HG02938 (cell line): ENCODE results near the gene MYLK.
A peak's percentile ranks its signal among the peaks of the same experiment; 100 is the strongest.
"Not testable (repeated sequence)": the region's sequence is repeated elsewhere in the genome, so short reads cannot be mapped to it uniquely, and the experiment has no call there.

ENCODE experiments used
- ATAC-seq: cut with Tn5 transposase; IDR thresholded peaks from one replicate; pipeline ENCODE4 v1.9.1; 2021; ENCODE audit warnings: mild to moderate bottlenecking, moderate library complexity; ENCODE audit not compliant: unreplicated experiment

MYLK gene

DNA sequence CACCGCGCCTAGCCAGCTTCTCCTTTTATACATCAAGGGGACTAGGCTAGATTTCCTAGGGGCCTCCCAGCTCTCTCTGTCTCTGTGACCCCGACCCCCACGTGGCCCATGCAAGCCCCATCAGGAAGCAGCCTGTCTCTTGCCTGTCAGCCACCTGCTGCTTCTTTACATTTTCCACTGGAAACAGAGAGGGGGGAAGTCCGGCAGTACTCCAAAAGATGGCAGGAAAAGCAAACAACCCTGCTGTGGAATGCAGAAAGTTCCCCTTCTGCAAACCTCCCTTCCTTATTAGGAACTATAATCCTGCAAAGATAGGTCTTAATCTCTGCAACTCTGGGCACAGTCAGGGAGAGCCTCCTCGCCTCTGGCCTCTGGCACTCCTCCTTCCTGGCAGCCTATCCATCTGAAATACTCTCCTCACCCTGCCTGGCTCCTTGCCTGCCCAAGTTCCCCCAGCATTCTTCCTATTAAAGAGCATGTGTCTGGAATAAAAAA is 251.9 kb downstream of the MYLK start:
- ATAC-seq, result no peak

DNA sequence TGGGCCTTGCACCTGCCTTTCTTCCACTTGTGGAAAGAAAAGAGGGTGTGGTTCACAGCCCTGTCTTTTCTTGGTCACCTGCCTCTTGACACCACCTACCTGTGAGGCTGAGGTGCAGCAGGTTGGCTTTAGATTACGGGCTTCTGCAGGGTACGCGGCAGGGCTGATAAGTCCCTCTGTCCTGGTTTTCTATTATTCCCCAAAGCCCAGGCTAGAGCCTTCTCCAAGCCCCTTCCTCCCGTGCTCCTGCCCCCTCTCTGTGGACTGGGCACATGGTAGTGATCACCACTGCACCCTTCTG is 254.4 kb downstream of the MYLK start:
- no peak for ATAC-seq

DNA sequence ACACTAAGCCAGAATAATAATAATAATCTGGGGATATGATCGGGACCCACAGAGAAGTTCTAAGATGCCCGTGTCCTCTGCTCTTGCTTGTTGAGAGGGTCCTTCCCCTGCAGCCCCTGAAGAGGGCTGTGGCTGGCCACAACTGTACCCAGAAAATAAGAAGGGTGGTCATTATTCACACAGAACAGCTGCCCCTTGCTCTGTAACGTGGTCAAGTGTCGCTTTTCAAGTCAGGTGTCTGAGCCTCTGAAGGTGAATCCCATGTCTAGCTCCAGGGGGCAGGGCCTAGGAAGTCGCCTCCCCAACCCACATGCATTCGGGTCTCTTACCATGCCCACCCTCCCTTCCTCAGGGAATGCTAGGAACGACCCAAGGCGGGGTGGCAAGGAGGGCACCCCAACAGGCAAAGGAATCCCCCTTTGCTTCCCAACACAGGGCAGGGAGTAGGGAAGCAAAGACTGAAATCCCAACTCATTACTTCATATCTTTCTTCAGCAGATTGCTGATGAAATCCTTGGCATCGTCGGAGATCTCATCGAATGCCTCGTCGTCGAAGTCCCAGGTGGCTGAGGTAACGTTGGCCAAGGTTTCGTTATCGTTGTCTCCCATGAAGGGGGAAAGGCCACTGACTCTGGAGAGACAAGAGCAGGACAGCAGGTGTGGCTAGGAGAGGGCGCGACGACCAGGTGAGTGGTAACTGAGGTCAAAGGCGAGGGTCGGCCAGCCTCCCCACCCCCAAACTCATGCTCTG is 255.0 kb downstream of the MYLK start:
- ATAC-seq, result no peak

DNA sequence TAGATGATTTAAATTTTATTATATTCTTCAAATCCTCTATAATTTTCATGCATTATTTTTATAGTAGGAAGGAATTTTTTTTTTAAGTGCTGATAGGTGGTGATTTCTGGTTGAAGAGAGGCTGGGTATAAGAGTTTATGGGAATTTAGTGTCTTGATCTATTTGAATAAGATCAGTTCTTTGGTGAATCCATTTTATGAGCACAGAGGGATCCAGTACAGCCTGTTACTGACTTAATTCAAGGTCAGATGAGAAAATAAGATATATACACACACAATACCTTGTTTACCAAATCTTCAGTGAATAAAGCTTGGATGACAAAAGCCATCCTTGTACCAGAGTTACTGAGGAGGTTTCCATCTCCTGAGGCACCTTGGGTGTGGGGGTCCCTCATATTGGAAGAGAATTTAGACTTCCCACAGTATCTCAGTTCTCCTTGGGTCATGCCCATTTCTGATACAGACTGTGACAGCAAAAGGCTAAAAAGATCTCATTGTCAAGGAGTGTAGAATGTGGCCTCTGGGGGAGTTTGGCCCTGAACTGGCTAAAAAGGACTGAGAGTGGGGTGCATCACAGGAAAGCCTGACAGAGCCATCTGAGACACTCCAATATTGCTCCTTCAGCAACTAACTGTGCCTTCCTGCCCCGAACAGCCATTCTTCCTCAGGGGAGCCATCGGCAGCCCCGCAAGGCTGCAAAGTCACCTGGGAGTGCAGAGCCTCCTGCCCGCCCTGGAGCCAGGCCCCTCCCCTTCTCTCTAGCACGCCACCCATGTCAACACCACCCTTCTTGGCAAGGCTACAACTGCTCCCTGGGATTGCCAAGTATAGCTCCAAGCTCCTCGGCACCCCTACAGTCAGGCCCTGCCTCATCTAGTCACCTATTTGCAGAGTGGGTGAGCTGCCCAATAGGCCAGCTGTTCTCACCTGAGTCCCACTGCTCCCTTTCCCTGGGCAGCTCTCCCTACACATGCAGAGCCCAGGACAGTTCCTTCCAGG is 256.2 kb downstream of the MYLK start:
- no peak for ATAC-seq

DNA sequence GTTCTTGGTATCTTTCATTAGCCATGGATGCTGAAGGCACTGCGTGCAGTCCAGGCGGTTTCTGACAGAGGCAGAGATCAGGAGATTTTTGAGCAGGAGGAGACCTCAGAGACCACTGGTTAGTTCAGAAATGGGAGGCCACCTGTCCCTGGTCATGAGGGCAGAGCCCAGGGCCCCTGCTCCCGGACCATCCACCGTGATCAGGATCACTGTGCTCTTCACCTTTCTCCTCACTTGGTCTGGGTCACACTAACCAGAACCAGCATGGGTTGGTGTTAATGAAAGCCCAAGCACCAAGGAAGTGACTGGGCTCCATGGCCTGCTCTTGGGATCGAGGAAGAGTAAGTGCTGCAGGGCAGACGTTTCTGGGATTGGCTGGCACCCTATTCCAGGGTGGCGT is 257.3 kb downstream of the MYLK start:
- ATAC-seq, result no peak

- ATAC-seq, result no peak
Observed at GRCh38 chr3:123624302-123624701, 259.8 kb downstream of the MYLK start.

GRCh38 chr3:123623346-123623880 is 260.7 kb downstream of the MYLK start:
- ATAC-seq, result no peak

- ATAC-seq, result no peak
Observed at GRCh38 chr3:123622766-123623165, 261.4 kb downstream of the MYLK start.

GRCh38 chr3:123621850-123622189 is 262.3 kb downstream of the MYLK start:
- no peak for ATAC-seq

- no peak for ATAC-seq
Observed at GRCh38 chr3:123621186-123621849, 262.8 kb downstream of the MYLK start.

DNA sequence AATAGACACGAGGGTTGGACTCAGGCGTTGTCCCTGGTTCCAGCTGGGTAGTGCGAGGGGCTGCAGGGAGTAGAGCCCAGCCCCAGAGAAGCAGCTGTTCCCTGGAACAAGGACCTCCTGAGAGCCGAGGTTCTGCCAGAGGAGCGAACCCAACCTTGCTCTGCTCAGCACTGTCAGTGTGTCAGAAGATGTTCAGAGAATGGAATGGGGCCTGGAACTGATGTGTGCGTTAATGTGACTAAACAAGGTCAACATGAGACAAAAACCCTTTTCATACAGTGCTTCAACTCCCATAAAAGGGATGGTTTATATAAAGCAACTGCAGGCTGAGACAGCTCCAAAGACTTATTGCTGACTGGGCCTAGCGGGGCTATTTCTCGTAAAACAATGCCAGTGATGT is 263.8 kb downstream of the MYLK start:
- no peak for ATAC-seq

DNA sequence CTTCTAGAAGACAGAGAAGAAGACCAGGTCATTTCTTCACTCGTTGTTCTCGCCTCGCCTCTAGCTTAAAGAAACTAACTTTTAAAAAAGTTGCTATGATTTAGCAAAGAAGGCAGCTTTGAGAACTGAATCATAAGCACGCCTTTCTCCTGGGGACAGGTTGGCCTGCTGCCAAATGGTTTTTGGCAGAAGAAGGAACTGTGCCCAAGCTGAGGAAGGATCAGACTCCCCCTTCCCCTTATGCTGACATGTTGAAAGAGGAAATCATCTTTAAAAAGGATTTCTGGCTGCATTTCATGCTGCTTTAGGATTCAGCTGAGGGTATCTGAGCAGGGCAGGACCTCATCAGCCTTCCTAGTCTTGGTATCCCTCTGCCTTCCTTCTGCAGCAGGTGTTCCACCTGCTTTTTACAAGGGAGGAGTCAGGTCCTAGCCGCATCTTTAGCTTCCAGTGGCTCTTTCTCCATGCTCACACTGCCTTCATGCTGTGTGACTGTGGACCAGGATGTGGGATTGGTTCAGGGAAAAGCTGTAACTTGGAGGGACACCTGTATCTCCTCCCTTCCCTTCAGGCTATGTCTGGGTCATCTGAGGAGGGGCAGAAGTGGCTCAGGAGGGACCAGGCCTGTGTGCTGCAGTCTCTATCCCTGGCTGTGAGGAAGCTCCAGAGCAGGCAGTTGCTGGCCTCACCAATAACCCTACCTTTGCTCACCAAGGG is 265.2 kb downstream of the MYLK start:
- ATAC-seq, result no peak

DNA sequence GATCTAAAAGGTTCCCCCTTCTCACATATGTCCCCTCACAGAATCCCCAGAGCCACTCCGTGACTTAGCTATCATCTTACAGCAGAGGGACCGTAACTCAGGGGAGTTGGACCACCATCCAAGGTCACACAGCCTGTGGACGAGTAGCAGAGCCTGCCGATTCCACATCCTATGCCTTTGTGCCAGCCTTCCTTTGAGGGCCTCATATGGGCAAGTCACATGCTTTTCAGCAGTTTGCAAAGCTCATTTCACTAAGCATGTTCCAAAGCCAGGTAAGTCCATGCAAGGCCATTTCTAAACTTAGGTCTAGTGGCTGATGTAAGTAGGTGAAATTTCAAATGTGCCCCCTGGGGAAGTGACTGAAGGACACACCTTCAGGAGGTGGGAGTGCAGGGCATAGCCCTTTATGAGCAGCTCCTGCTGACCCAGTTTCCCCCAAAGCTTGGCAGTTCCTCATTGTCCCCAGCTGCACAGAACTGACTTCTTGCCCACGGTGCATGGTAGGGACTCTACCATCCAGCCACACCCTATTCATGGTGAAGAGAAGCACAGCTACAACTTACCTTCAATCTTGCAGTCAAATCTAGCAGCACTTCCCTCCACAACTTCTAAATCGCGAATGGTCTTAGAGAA is 265.9 kb downstream of the MYLK start:
- no peak for ATAC-seq

DNA sequence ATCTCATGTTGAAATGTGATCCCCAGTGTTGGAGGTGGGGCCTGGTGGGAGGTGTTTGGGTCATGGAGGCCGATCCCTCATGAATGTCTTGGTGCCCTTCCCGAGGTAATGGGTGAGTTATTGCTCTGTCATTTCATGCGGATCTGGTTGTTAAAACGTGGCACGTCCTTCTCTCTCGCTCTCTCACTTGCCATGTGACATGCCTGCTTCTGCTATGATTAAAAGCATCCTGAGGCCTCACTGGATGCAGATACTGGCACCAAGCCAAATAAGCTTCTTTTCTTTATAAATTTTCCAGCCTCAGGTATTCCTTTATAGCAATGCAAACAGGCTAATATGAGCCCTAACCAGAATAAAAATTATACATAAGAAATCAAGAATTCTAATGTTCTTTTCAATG is 267.5 kb downstream of the MYLK start:
- no peak for ATAC-seq

GRCh38 chr3:123613543-123613942 is 270.6 kb downstream of the MYLK start:
- ATAC-seq, result no peak

GRCh38 chr3:123611674-123612073 is 272.5 kb downstream of the MYLK start:
- not testable (repeated sequence) for ATAC-seq

- no peak for ATAC-seq
Observed at GRCh38 chr3:123611082-123611481, 273.1 kb downstream of the MYLK start.

GRCh38 chr3:123610331-123610730 is 273.8 kb downstream of the MYLK start:
- peak; percentile 87 for ATAC-seq

- ATAC-seq, result no peak
Observed at GRCh38 chr3:123609063-123609462, 275.1 kb downstream of the MYLK start.

DNA sequence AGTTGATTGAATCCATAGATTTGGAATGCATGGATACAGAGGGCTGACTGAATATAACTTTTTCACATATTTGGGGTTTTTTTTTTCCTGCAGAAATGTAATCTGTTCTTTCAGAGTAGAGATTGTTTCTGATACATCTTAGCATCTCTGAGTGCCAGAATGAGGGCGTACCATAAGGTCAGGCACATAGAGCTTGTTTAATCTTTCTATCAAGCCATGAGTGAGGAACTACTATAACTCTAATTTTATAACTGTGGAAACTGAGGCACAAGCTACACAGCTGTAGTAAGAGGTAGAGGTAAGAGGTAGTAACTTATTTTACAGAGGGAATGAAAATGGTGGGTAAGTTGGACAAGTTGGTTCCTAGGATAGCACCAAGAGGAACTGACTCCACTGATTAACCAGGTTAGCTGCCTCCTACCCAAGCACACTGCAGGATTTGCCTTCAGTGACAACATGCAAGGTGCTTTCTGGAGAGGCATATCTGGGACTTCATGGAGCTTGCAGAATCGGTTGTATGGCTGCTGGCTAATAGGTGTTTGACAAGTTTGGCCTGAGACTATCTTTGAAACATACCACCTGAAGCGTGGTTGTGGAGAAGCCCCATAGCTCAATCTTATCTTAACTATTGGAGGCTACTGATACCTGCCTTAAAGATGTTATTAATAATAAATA is 275.7 kb downstream of the MYLK start:
- ATAC-seq, result no peak
